Glutamatergic neuron (in vitro differentiated cells): ENCODE data around the gene MFSD6. TPM values are rescaled to one million over a fixed set of nuclear protein-coding genes. Genes with fewer than 3 reads are reported as not detected.

Experiments used
- DNase-seq: peaks from one replicate; pipeline ENCODE4 v3.0.0; 2022
- H3K27ac Mint-ChIP-seq: one replicate; pipeline ENCODE4 v1.8.0; 2020; ENCODE audit warnings: mild to moderate bottlenecking, mixed read lengths, inconsistent platforms; ENCODE audit not compliant: unreplicated experiment
- H3K27me3 Mint-ChIP-seq: one replicate; pipeline ENCODE4 v1.8.0; 2020; ENCODE audit warnings: mild to moderate bottlenecking, moderate library complexity, mixed read lengths, inconsistent platforms; ENCODE audit not compliant: unreplicated experiment
- H3K36me3 Mint-ChIP-seq: one replicate; pipeline ENCODE4 v1.8.0; 2020; ENCODE audit warnings: mild to moderate bottlenecking, mixed read lengths, inconsistent platforms; ENCODE audit not compliant: unreplicated experiment
- H3K4me1 Mint-ChIP-seq: one replicate; pipeline ENCODE4 v1.8.0; 2020; ENCODE audit warnings: mild to moderate bottlenecking, low read depth, mixed read lengths, inconsistent platforms; ENCODE audit not compliant: unreplicated experiment
- H3K4me3 Mint-ChIP-seq: one replicate; pipeline ENCODE4 v1.8.0; 2020; ENCODE audit warnings: mild to moderate bottlenecking, mixed read lengths, inconsistent platforms; ENCODE audit not compliant: unreplicated experiment
- H3K9me3 Mint-ChIP-seq: one replicate; pipeline ENCODE4 v1.8.0; 2020; ENCODE audit warnings: mild to moderate bottlenecking, moderate library complexity, mixed read lengths, inconsistent platforms; ENCODE audit not compliant: unreplicated experiment
- CTCF ChIP-seq: fragments of 200-600 bp; sonication (generic); IDR thresholded peaks from one replicate; pipeline ENCODE4 v1.5.0; 2021; ENCODE audit not compliant: partially characterized antibody, unreplicated experiment
- total RNA-seq: library from RNA; stranded (reverse); fragmentation: NEBNext Ultra II Directional; extraction: Animal tissue kit (Norgen Biotek cat#: 25700); gene quantifications from one replicate; pipeline ENCODE4 v1.2.1, GENCODE V29; 2021; ENCODE audit not compliant: unreplicated experiment

The MFSD6 gene
- total RNA-seq, 1 donor from 2014 or later: 31.0 TPM

- Mint-ChIP-seq H3K27me3 (no peaks in the 10 kb centered on the region), H3K4me3 (no peak overlapping the region), H3K36me3 (no peaks in the 10 kb centered on the region), H3K27ac (no peak overlapping the region), H3K4me1 (no peaks in the 10 kb centered on the region), H3K9me3 (peaks cover 7% of the 10 kb centered on the region)
- no peak for DNase-seq
- TF ChIP-seq CTCF: no peak
These were observed 121.5 kb downstream of the MFSD6 start for GRCh38 chr2:190529486-190530247.

- Mint-ChIP-seq H3K4me1 (no peaks in the 10 kb centered on the region), H3K27ac (no peak overlapping the region)
- TF ChIP-seq CTCF: no peak
These were observed 122.2 kb downstream of the MFSD6 start for GRCh38 chr2:190530248-190530900.

GRCh38 chr2:190532581-190532980, 124.4 kb downstream of the MFSD6 start:
- no peak for TF ChIP-seq CTCF
- Mint-ChIP-seq H3K27me3 (no peaks in the 10 kb centered on the region), H3K4me3 (no peak overlapping the region), H3K27ac (no peak overlapping the region), H3K9me3 (peaks cover 7% of the 10 kb centered on the region), H3K4me1 (no peaks in the 10 kb centered on the region), H3K36me3 (no peaks in the 10 kb centered on the region)
- DNase-seq: no peak

More at GRCh38 chr2:190530248-190530900, 122.2 kb downstream of the MFSD6 start:
- no peak overlapping the region for H3K4me3 Mint-ChIP-seq
- peaks cover 7% of the 10 kb centered on the region for H3K9me3 Mint-ChIP-seq
- H3K36me3 Mint-ChIP-seq: no peaks in the 10 kb centered on the region
- DNase-seq: no peak
- no peaks in the 10 kb centered on the region for H3K27me3 Mint-ChIP-seq

GRCh38 chr2:190533175-190533967, 125.2 kb downstream of the MFSD6 start:
- Mint-ChIP-seq H3K4me1 (no peaks in the 10 kb centered on the region), H3K27ac (no peak overlapping the region)

More at GRCh38 chr2:190533175-190533967, 125.2 kb downstream of the MFSD6 start:
- H3K9me3 Mint-ChIP-seq: peaks cover 7% of the 10 kb centered on the region
- TF ChIP-seq CTCF: no peak
- H3K36me3 Mint-ChIP-seq: no peaks in the 10 kb centered on the region
- DNase-seq: no peak
- H3K4me3 Mint-ChIP-seq: peak overlapping the region; percentile 94
- no peaks in the 10 kb centered on the region for H3K27me3 Mint-ChIP-seq
